Fibroblast of lung (primary cell): ENCODE results near the gene ABCD1.

Source experiments
- CTCF ChIP-seq, 2 donors: IDR thresholded peaks in 1 of 2; conservative IDR thresholded peaks in 1 of 2; 1 replicate in 1 of 2; 2 replicates in 1 of 2; pipeline ENCODE4 v1.5.1; 2011 to 2012; ENCODE audit warnings: low read length in 2 of 2, control low read depth in 1 of 2, inconsistent platforms in 1 of 2, low read depth in 1 of 2, mild to moderate bottlenecking in 1 of 2
- EZH2 ChIP-seq: IDR thresholded peaks from 2 replicates; pipeline ENCODE4 v1.5.1; 2012; ENCODE audit warnings: low read length, control low read depth, mild to moderate bottlenecking; ENCODE audit errors: missing control alignments

- TF ChIP-seq CTCF (conservative IDR thresholded peaks at IDR 0.05 in 1 of 2, IDR thresholded peaks at IDR 0.05 in 1 of 2; ENCODE audit: low read depth in 1 of 2, low read length in 2 of 2) (no peak), EZH2 (no peak)
Measured at GRCh38 chrX:153684467-153685155, 40.0 kb upstream of the ABCD1 start.
